Sigmoid colon (tissue), 7 donors: ENCODE results near the gene TNFRSF1B. TPM values are rescaled to one million over a fixed set of nuclear protein-coding genes. Genes with fewer than 3 reads are reported as not detected.

ENCODE experiments used
- DNase-seq: peaks from one replicate; pipeline ENCODE4 v3.0.0-alpha.2; 2019
- H3K27ac ChIP-seq, 4 donors: fragments of 200-600 bp; sonication (generic); one replicate each; pipeline ENCODE4 v1.5.1; 2016 to 2019; ENCODE audit warnings: mild to moderate bottlenecking in 1 of 4
- H3K27me3 ChIP-seq, 3 donors: fragments of 200-600 bp; sonication (generic); one replicate each; pipeline ENCODE4 v1.5.1; 2019; ENCODE audit warnings: mild to moderate bottlenecking in 1 of 3
- H3K36me3 ChIP-seq, 4 donors: fragments of 200-600 bp; sonication (generic); one replicate each; pipeline ENCODE4 v1.5.1; 2016 to 2019
- H3K4me1 ChIP-seq, 4 donors: fragments of 200-600 bp; sonication (generic); one replicate each; pipeline ENCODE4 v1.5.1; 2017 to 2019
- H3K4me3 ChIP-seq, 4 donors: fragments of 200-600 bp; sonication (generic); one replicate each; pipeline ENCODE4 v1.5.1; 2017 to 2019; ENCODE audit warnings: mild to moderate bottlenecking in 2 of 4, moderate library complexity in 1 of 4
- H3K9me3 ChIP-seq, 4 donors: fragments of 200-600 bp in 3 of 4; sonication (generic) in 3 of 4; one replicate each; pipeline versions ENCODE4 v1.5.1 to v1.6.1; 2013 to 2019
- CTCF ChIP-seq, 4 experiments: fragments of 450-650 bp in 3 of 4; fragments of 200-600 bp in 1 of 4; IDR thresholded peaks; one replicate each; pipeline ENCODE4 v1.5.1; 2016 to 2019; ENCODE audit warnings: antibody characterized with exemption in 4 of 4, mild to moderate bottlenecking in 3 of 4, moderate library complexity in 2 of 4
- EP300 ChIP-seq, 4 donors: sonication (generic); formaldehyde crosslinking; IDR thresholded peaks; one replicate each; pipeline ENCODE4 v1.6.1; 2017; ENCODE audit warnings: antibody characterized with exemption in 4 of 4
- POLR2A ChIP-seq, 2 donors: fragments of 450-650 bp; IDR thresholded peaks; one replicate each; pipeline ENCODE4 v1.6.1; 2016; ENCODE audit warnings: antibody characterized with exemption in 2 of 2, mild to moderate bottlenecking in 2 of 2, moderate library complexity in 2 of 2
- POLR2AphosphoS5 ChIP-seq, 4 donors: sonication (generic); formaldehyde crosslinking; IDR thresholded peaks; one replicate each; pipeline ENCODE4 v1.6.1; 2017; ENCODE audit warnings: antibody characterized with exemption in 4 of 4
- WGBS, 2 donors: extraction: QIAGEN DNeasy Blood & Tissue Kit; methylation state at CpG; one replicate each; pipeline ENCODE4 v1.1.7; 2013; 5-methylcytosine and 5-hydroxymethylcytosine counted together
- intact Hi-C: fragments of 100-400 bp; cut with DNase I; formaldehyde crosslinking; loops from one replicate; pipeline ENCODE4 v1.15.1; 2023
- polyA plus RNA-seq, 3 donors: library from polyadenylated mRNA; stranded (reverse); fragments of 200-250 nt; gene quantifications; one replicate each; pipeline ENCODE4 v1.2.3, GENCODE V29; 2013
- total RNA-seq, 4 donors: library from RNA; depleted of rRNA; stranded (reverse); fragments of >200 nt; gene quantifications; one replicate each; pipeline ENCODE4 v1.1.0, GENCODE V29; 2016
- donor health status: healthy with polysubstance abuse.
- donor health status: Bipolar disorder and iron deficiency.
- donor health status: healthy.

The TNFRSF1B gene
- total and polyA plus RNA-seq, 7 donors = 4.2 to 37.2 (median 18.6) TPM

GRCh38 chr1:12149791-12150175, 17.0 kb upstream of the TNFRSF1B start:
- Histone ChIP-seq H3K4me3 (no peak overlapping the region), H3K36me3 (no peaks in the 10 kb centered on the region), H3K27me3 (no peaks in the 10 kb centered on the region), H3K9me3 (peaks cover 0 to 2% (median 0%) of the 10 kb centered on the region in 4 donors), H3K27ac (peak overlapping the region in 2 of 4 donors; percentile 21 to 39), H3K4me1 (peaks cover 0 to 4% (median 0%) of the 10 kb centered on the region in 4 donors)
- no peak for DNase-seq
- intact Hi-C loops = no loop called here
- 89 to 92% methylated on average over 6 of the region's 6 CpGs for WGBS, 2 donors
- TF ChIP-seq CTCF (IDR thresholded peaks at IDR 0.05) = no peak
- TF ChIP-seq POLR2AphosphoS5 (IDR thresholded peaks at IDR 0.05) = no peak
- TF ChIP-seq EP300 (IDR thresholded peaks at IDR 0.05) = no peak
- TF ChIP-seq POLR2A (IDR thresholded peaks at IDR 0.05) = no peak

GRCh38 chr1:12150456-12151200, 16.2 kb upstream of the TNFRSF1B start:
- H3K27ac ChIP-seq = peak overlapping the region in 2 of 4 donors; percentile 21 to 39
- WGBS, 2 donors = 50 to 79% methylated on average over 9 of the region's 9 CpGs

GRCh38 chr1:12151465-12151864, 15.3 kb upstream of the TNFRSF1B start:
- Histone ChIP-seq H3K9me3 (peaks cover 0 to 2% (median 0%) of the 10 kb centered on the region in 4 donors), H3K4me3 (no peak overlapping the region), H3K36me3 (no peaks in the 10 kb centered on the region), H3K27ac (peak overlapping the region in 1 of 4 donors; percentile 39), H3K4me1 (peaks cover 0 to 4% (median 0%) of the 10 kb centered on the region in 4 donors), H3K27me3 (no peaks in the 10 kb centered on the region)
- DNase-seq = no peak
- intact Hi-C loops = no loop called here
- WGBS, 2 donors = 96 to 99% methylated on average over 2 of the region's 2 CpGs
- TF ChIP-seq POLR2AphosphoS5 (IDR thresholded peaks at IDR 0.05) (no peak), POLR2A (IDR thresholded peaks at IDR 0.05) (no peak), EP300 (IDR thresholded peaks at IDR 0.05) (no peak), CTCF (IDR thresholded peaks at IDR 0.05) (no peak)

More at GRCh38 chr1:12150456-12151200, 16.2 kb upstream of the TNFRSF1B start:
- Histone ChIP-seq H3K4me3 (no peak overlapping the region), H3K36me3 (no peaks in the 10 kb centered on the region), H3K4me1 (peaks cover 0 to 4% (median 0%) of the 10 kb centered on the region in 4 donors), H3K27me3 (no peaks in the 10 kb centered on the region), H3K9me3 (peaks cover 0 to 2% (median 0%) of the 10 kb centered on the region in 4 donors)
- DNase-seq = no peak
- intact Hi-C loops = no loop called here
- TF ChIP-seq EP300 (IDR thresholded peaks at IDR 0.05) = no peak
- peak in 1 of 4 donors; percentile 36 for TF ChIP-seq POLR2AphosphoS5 (IDR thresholded peaks at IDR 0.05)

- intact Hi-C loops = no loop called here
- no peaks in the 10 kb centered on the region for H3K36me3 ChIP-seq
- 69 to 75% methylated on average over 7 of the region's 7 CpGs for WGBS, 2 donors
- DNase-seq = no peak
- peaks cover 0 to 2% (median 0%) of the 10 kb centered on the region in 4 donors for H3K9me3 ChIP-seq
- H3K27me3 ChIP-seq = no peaks in the 10 kb centered on the region
- peaks cover 0 to 4% (median 0%) of the 10 kb centered on the region in 4 donors for H3K4me1 ChIP-seq
- no peak overlapping the region for H3K4me3 ChIP-seq
- TF ChIP-seq EP300 (IDR thresholded peaks at IDR 0.05) (no peak), CTCF (IDR thresholded peaks at IDR 0.05) (no peak), POLR2AphosphoS5 (IDR thresholded peaks at IDR 0.05) (no peak), POLR2A (IDR thresholded peaks at IDR 0.05) (no peak)
- peak overlapping the region; percentile 22 to 58 (median 38) for H3K27ac ChIP-seq
Observed at GRCh38 chr1:12152113-12152891, 14.5 kb upstream of the TNFRSF1B start.
